Common myeloid progenitor, CD34-positive (primary cell): ENCODE results near the gene APBB2.

ENCODE experiments used
- CTCF ChIA-PET: fragments of 350-600 bp; sonication (Branson Sonifier 250); formaldehyde crosslinking; loops from one replicate; lab custom pipeline; 2021; ENCODE audit warnings: antibody characterized with exemption; lab: Charles Lee
- POLR2A ChIA-PET: fragments of 350-600 bp; sonication (Branson Sonifier 250); formaldehyde crosslinking; loops from one replicate; lab custom pipeline; 2021; ENCODE audit warnings: antibody characterized with exemption; lab: Charles Lee
- DNase-seq, 3 donors: peaks; one replicate each; pipeline versions ENCODE4 v3.0.0 to v3.0.0-alpha.2; 2013
- H3K27ac ChIP-seq, 2 experiments: 1 replicate in 1 of 2; 2 replicates in 1 of 2; pipeline ENCODE4 v1.7.0; 2013; ENCODE audit warnings: inconsistent platforms in 2 of 2, low read length in 2 of 2, mild to moderate bottlenecking in 2 of 2, low read depth in 1 of 2, moderate library complexity in 1 of 2; ENCODE audit not compliant: severe bottlenecking in 2 of 2, insufficient read depth in 1 of 2, poor library complexity in 1 of 2
- H3K27me3 ChIP-seq, 5 experiments: replicated peaks in 2 of 5; 1 replicate in 3 of 5; 2 replicates in 2 of 5; pipeline versions ENCODE4 v1.6.1 to v1.7.0; 2013; ENCODE audit warnings: low read length in 4 of 5, mild to moderate bottlenecking in 2 of 5, moderate library complexity in 2 of 5, inconsistent platforms in 1 of 5; ENCODE audit not compliant: insufficient read depth in 5 of 5, control insufficient read depth in 4 of 5
- H3K36me3 ChIP-seq, 4 experiments: 1 replicate in 2 of 4; 2 replicates in 2 of 4; pipeline versions ENCODE4 v1.6.1 to v1.7.0; 2013; ENCODE audit warnings: low read length in 3 of 4, control low read depth in 1 of 4, mild to moderate bottlenecking in 1 of 4; ENCODE audit not compliant: control insufficient read depth in 4 of 4, insufficient read depth in 4 of 4
- H3K4me1 ChIP-seq, 4 experiments: 1 replicate in 3 of 4; 2 replicates in 1 of 4; pipeline versions ENCODE4 v1.6.1 to v1.7.1; 2013; ENCODE audit warnings: low read length in 3 of 4, mild to moderate bottlenecking in 3 of 4, control low read depth in 1 of 4, inconsistent platforms in 1 of 4, moderate library complexity in 1 of 4; ENCODE audit not compliant: control insufficient read depth in 4 of 4, insufficient read depth in 4 of 4; ENCODE audit errors: control extremely low read depth in 1 of 4
- H3K4me3 ChIP-seq, 7 experiments: 1 replicate in 4 of 7; 2 replicates in 3 of 7; pipeline versions ENCODE4 v1.5.1 to v1.7.0; 2013; ENCODE audit warnings: mild to moderate bottlenecking in 7 of 7, low read length in 6 of 7, moderate library complexity in 6 of 7, inconsistent platforms in 2 of 7, low read depth in 2 of 7, control low read depth in 1 of 7; ENCODE audit not compliant: insufficient read depth in 4 of 7, control insufficient read depth in 1 of 7; ENCODE audit errors: extremely low read depth in 1 of 7
- H3K9me3 ChIP-seq, 5 experiments: 1 replicate in 4 of 5; 2 replicates in 1 of 5; pipeline versions ENCODE4 v1.6.1 to v1.7.1; 2013; ENCODE audit warnings: low read length in 4 of 5, mild to moderate bottlenecking in 2 of 5, inconsistent platforms in 1 of 5, low read depth in 1 of 5, moderate library complexity in 1 of 5; ENCODE audit not compliant: control insufficient read depth in 4 of 5, insufficient read depth in 2 of 5; ENCODE audit errors: control extremely low read depth in 1 of 5
- WGBS: methylation state at CpG from one replicate; pipeline ENCODE4 v1.1.5; 2013; ENCODE audit not compliant: insufficient coverage; 5-methylcytosine and 5-hydroxymethylcytosine counted together

Gene APBB2

GRCh38 chr4:41098093-41099048 is 116.0 kb downstream of the APBB2 start:
- 92% methylated on average over 4 of the region's 5 CpGs for WGBS

GRCh38 chr4:41095973-41096372 is 118.4 kb downstream of the APBB2 start:
- 99% methylated on average over 4 of the region's 4 CpGs for WGBS
- ChIA-PET CTCF (no interaction called here), POLR2A (no interaction called here)
- H3K27me3 ChIP-seq, result no peaks in the 10 kb centered on the region
- H3K4me3 ChIP-seq, result no peak overlapping the region
- H3K36me3 ChIP-seq, result no peaks in the 10 kb centered on the region
- DNase-seq, result no peak
- H3K4me1 ChIP-seq, result no peaks in the 10 kb centered on the region
- no peaks in the 10 kb centered on the region for H3K9me3 ChIP-seq
- no peak overlapping the region for H3K27ac ChIP-seq

More at GRCh38 chr4:41098093-41099048, 116.0 kb downstream of the APBB2 start:
- Histone ChIP-seq H3K27me3 (no peaks in the 10 kb centered on the region), H3K4me1 (no peaks in the 10 kb centered on the region), H3K27ac (no peak overlapping the region), H3K4me3 (no peak overlapping the region), H3K9me3 (no peaks in the 10 kb centered on the region), H3K36me3 (no peaks in the 10 kb centered on the region)
- POLR2A ChIA-PET, result no interaction called here
- CTCF ChIA-PET, result no interaction called here
- no peak for DNase-seq

GRCh38 chr4:41095192-41095872 is 119.0 kb downstream of the APBB2 start:
- CTCF ChIA-PET, result no interaction called here
- no peak for DNase-seq
- no peaks in the 10 kb centered on the region for H3K4me1 ChIP-seq
- no peak overlapping the region for H3K4me3 ChIP-seq
- no peaks in the 10 kb centered on the region for H3K27me3 ChIP-seq
- H3K36me3 ChIP-seq, result no peaks in the 10 kb centered on the region
- H3K9me3 ChIP-seq, result no peaks in the 10 kb centered on the region
- POLR2A ChIA-PET, result no interaction called here
- H3K27ac ChIP-seq, result no peak overlapping the region
- WGBS, result no CpG with 5 or more reads among the region's 2 CpGs

GRCh38 chr4:41092128-41092527 is 122.2 kb downstream of the APBB2 start:
- Histone ChIP-seq H3K36me3 (no peaks in the 10 kb centered on the region), H3K27me3 (no peaks in the 10 kb centered on the region), H3K4me1 (no peaks in the 10 kb centered on the region), H3K27ac (no peak overlapping the region), H3K4me3 (no peak overlapping the region), H3K9me3 (peaks cover 0 to 5% (median 0%) of the 10 kb centered on the region in 5 experiments)
- ChIA-PET CTCF (no interaction called here), POLR2A (no interaction called here)
- WGBS, result 95% methylated on average over 3 of the region's 3 CpGs
- DNase-seq, result no peak

GRCh38 chr4:41081847-41082246 is 132.5 kb downstream of the APBB2 start:
- CTCF ChIA-PET, result no interaction called here
- WGBS, result 97% methylated on average over 3 of the region's 5 CpGs
- H3K27ac ChIP-seq, result no peak overlapping the region
- POLR2A ChIA-PET, result no interaction called here
- no peaks in the 10 kb centered on the region for H3K36me3 ChIP-seq
- H3K9me3 ChIP-seq, result peaks cover 0 to 10% (median 0%) of the 10 kb centered on the region in 5 experiments
- no peaks in the 10 kb centered on the region for H3K27me3 ChIP-seq
- no peak for DNase-seq
- no peaks in the 10 kb centered on the region for H3K4me1 ChIP-seq
- H3K4me3 ChIP-seq, result no peak overlapping the region

- peaks cover 0 to 3% (median 0%) of the 10 kb centered on the region in 5 experiments for H3K9me3 ChIP-seq
- 94% methylated on average over 3 of the region's 4 CpGs for WGBS
- H3K27me3 ChIP-seq, result no peaks in the 10 kb centered on the region
- ChIA-PET POLR2A (no interaction called here), CTCF (no interaction called here)
- DNase-seq, result no peak
- no peak overlapping the region for H3K4me3 ChIP-seq
- no peaks in the 10 kb centered on the region for H3K4me1 ChIP-seq
- H3K27ac ChIP-seq, result no peak overlapping the region
- no peaks in the 10 kb centered on the region for H3K36me3 ChIP-seq
Observed at GRCh38 chr4:41080976-41081375, 133.4 kb downstream of the APBB2 start.
